22Rv1 (cell line): ENCODE data around the gene ZNF618.
A peak's percentile ranks its signal among the peaks of the same experiment; 100 is the strongest.

Experiments
- H3K27ac ChIP-seq: fragments of 450-650 bp; 2 replicates; pipeline ENCODE4 v1.5.1; 2017
- ZFX ChIP-seq: fragments of 450-650 bp; IDR thresholded peaks from 2 replicates; pipeline ENCODE4 v1.6.1; 2017; ENCODE audit warnings: antibody characterized with exemption, borderline replicate concordance
- TF ChIP-seq, protein P1 (sequence below): fragments of 450-650 bp; IDR thresholded peaks from 2 replicates; pipeline ENCODE4 v1.5.1; 2017; ENCODE audit warnings: mild to moderate bottlenecking

The ZNF618 gene

DNA sequence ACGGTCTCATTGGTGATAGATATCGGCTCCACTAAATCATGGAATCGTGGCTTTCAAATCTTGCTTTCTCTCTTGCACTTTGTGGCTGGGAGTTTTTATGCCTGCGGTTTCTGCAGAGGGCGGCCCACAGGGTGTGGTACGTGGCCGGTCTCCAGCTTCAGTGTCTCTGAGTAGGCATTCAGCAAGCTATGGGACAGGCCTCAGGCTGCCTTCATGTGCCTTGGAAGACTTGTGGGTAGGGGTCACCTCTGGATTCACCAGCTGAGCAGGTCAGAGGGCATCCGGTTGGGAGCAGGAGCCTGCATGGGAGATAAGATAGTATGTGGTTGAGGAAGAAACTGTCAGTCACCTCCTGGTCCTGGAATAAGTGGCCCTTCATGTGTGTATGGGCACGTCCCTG is 154.3 kb downstream of the ZNF618 start:
- H3K27ac ChIP-seq, result no peak overlapping the region
- TF ChIP-seq, protein P1, sequence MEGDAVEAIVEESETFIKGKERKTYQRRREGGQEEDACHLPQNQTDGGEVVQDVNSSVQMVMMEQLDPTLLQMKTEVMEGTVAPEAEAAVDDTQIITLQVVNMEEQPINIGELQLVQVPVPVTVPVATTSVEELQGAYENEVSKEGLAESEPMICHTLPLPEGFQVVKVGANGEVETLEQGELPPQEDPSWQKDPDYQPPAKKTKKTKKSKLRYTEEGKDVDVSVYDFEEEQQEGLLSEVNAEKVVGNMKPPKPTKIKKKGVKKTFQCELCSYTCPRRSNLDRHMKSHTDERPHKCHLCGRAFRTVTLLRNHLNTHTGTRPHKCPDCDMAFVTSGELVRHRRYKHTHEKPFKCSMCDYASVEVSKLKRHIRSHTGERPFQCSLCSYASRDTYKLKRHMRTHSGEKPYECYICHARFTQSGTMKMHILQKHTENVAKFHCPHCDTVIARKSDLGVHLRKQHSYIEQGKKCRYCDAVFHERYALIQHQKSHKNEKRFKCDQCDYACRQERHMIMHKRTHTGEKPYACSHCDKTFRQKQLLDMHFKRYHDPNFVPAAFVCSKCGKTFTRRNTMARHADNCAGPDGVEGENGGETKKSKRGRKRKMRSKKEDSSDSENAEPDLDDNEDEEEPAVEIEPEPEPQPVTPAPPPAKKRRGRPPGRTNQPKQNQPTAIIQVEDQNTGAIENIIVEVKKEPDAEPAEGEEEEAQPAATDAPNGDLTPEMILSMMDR, result no peak
- no peak for TF ChIP-seq ZFX

DNA sequence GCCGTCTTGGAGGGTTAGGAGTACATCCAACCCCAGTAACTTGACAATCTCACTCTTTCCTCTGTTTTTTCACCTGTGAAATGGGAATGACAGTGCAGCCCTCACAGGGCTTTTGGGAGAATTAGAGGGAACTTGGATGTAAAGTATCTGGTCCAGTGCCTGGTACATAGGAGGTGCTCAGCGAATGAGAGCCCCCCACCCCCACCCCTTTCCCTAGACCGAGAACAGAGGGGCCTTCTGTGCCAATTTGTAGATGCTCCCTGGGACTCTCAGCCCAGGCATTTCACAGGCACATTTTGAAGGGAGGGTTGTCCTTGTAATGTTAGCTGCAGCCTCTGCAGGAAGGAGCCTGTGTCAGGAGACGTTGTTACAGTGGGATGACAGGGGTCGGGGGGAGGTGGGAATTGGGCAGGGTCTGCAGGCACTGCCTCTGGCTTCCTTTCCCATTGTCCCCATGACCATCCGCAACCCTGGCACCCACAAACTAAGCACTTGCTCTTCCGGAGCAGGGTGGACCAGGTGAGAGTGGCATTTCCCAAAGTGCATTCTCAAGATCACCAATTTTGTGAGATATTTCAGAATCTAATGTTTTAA is 155.0 kb downstream of the ZNF618 start:
- no peak overlapping the region for H3K27ac ChIP-seq
- no peak for TF ChIP-seq ZFX
- TF ChIP-seq, protein P1, result no peak

DNA sequence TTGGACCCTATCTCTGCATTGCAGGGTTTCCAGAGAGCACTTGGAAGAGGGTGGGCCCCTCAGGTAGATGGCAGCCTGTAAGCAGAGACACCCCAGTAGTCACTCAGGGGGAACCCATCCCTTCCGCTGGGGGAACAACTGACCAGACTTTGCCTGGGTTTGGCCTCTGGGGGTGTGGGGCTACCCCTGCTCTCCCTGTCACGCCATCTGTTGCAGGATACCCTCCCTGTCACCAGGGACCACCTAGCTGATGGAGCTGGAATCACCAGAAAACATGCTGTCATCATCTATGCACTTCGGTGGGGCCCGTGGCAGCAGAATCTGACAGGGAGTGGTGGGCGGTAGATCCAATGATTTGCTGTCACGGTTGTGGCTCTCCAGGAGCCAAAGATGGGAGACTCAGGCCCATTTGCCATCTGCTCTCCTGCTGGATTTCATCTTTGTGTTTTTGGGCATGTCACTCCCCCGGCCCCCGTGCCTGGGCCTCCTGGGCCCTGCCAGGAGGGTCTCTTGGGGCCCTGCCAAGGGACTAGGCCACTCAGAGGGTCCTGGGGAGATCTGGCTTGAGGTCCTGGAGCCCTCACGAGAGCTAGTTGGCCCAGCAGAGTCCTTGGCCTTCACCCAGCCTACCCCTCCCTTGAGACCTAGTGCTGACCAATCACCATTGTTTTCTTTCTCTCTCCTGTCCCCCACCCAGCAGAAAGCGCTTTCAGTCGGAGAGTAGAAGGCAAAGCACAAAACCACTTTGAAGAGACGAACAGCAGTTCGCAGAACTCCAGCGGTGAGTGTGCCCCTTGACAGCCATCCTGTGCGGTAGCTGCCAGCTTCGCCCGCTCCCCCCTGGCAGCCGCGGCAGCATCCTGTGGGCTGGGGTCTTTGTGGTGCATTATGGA is 156.1 kb downstream of the ZNF618 start:
- TF ChIP-seq, protein P1, result no peak
- TF ChIP-seq ZFX, result no peak
- no peak overlapping the region for H3K27ac ChIP-seq

DNA sequence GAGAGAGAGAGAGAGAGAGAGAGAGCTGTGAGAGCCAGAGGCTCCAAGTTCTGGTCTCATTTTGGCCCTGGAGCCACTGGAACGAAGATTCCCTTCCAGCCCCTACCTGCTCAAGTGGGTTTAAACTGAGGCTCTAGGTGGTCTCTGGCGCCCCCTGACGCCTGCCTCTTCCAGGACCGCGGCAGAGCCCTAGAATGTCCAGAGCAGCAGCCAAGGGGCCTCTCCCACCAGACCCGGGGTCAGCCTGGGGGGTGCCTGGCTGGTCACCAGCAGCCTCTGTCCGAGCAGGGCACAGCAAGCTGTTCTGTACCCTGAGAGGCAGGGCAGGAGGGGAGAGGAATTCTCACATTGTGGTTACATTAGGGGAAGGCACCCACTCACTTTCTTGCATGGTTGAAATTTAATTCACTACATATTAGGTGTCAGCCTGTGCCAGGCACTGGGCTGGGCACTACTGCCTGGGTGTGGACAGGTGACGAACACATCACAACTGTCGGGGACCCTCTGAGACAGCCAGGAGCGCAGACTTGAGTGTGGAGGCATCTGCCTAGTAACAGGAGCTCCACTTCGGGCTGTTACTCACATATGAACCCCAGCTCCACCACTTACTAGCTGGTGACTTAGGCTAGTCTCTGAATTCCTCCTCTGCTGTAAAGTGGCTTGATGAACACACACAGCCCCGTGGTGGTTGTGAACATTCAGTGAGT is 157.4 kb downstream of the ZNF618 start:
- no peak overlapping the region for H3K27ac ChIP-seq
- TF ChIP-seq, protein P1, result peak; percentile 55
- no peak for TF ChIP-seq ZFX

DNA sequence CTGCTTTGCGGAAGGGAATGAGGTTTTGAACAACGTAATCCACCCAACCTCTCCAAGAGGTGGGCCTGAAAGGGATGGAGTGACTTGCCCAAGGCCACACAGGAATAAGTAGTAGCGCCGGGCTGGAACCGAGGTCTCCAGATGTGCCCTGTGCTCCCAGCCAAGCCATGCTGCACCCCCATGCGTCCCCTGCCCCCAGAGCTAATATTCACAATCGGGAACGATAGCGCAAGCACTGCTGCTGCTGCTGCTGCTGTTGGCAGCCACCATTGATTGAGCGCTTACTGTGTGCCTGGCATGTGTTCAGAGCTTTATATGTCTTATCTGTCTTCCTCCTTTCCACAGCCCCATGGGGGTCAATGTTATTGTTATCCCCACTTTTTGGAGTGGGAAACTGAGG is 158.1 kb downstream of the ZNF618 start:
- H3K27ac ChIP-seq, result no peak overlapping the region
- TF ChIP-seq, protein P1, result no peak
- TF ChIP-seq ZFX, result no peak

DNA sequence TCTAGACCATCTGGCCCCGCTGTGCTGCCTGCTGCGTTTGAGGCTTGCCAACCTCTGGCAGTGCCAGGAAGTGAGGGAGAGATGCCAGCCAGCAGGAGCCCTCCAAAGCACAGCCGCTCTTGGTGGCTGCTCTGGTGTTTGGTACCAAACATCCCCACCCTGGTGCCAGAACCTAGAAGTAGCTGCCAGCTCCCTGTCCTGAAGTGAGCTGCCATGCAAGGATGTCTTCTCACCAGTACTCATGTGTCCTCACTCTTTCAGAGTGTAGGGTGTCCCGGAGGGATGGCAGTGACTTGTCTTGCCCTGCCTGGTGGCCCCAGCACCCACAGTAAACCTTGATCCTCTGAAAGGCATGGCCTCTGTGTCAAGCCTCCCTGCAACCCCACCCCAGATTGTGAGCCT is 158.6 kb downstream of the ZNF618 start:
- TF ChIP-seq, protein P1, result no peak
- TF ChIP-seq ZFX, result no peak
- H3K27ac ChIP-seq, result no peak overlapping the region
